Neural cell (in vitro differentiated cells): ENCODE data around the gene ZNF335. TPM values are rescaled to one million over a fixed set of nuclear protein-coding genes. Genes with fewer than 3 reads are reported as not detected.
A peak's percentile ranks its signal among the peaks of the same experiment; 100 is the strongest.

Experiments used
- H2AFZ ChIP-seq: fragments of 200-600, 300-800 bp; sonication (generic), shearing (Covaris generic); 2 replicates; pipeline ENCODE4 v1.6.0; 2014; ENCODE audit warnings: low read depth, mild to moderate bottlenecking, antibody characterized with exemption, low read length, moderate library complexity
- H3F3A ChIP-seq: fragments of 200-600 bp; shearing (Covaris generic); 2 replicates; pipeline ENCODE4 v1.6.1; 2016; ENCODE audit warnings: mild to moderate bottlenecking, moderate library complexity, mixed read lengths, antibody characterized with exemption, low read length; ENCODE audit not compliant: insufficient read depth, poor library complexity, severe bottlenecking
- H3K27ac ChIP-seq: fragments of 200-600, 300-800 bp; sonication (generic), shearing (Covaris generic); 2 replicates; pipeline ENCODE4 v1.5.1; 2014; ENCODE audit warnings: mild to moderate bottlenecking, low read length, moderate library complexity
- H3K27me3 ChIP-seq: fragments of 300-800, 200-600 bp; sonication (generic), shearing (Covaris generic); 2 replicates; pipeline ENCODE4 v1.6.0; 2014; ENCODE audit warnings: mild to moderate bottlenecking, low read depth, low read length, moderate library complexity; ENCODE audit not compliant: insufficient read depth
- H3K36me3 ChIP-seq: fragments of 300-800, 200-600 bp; sonication (generic), shearing (Covaris generic); 2 replicates; pipeline ENCODE4 v1.5.1; 2014; ENCODE audit warnings: mild to moderate bottlenecking, antibody characterized with exemption, low read length, moderate library complexity; ENCODE audit not compliant: insufficient read depth
- H3K4me2 ChIP-seq: fragments of 300-800, 200-600 bp; sonication (generic), shearing (Covaris generic); 2 replicates; pipeline ENCODE4 v1.6.0; 2014; ENCODE audit warnings: mild to moderate bottlenecking, low read length
- H3K4me3 ChIP-seq: fragments of 300-800, 200-600 bp; sonication (generic), shearing (Covaris generic); 2 replicates; pipeline ENCODE4 v1.5.1; 2014; ENCODE audit warnings: mild to moderate bottlenecking, low read length, moderate library complexity
- H3K79me2 ChIP-seq: fragments of 200-600 bp; shearing (Covaris generic); replicated peaks from 2 replicates; pipeline ENCODE4 v1.6.0; 2014; ENCODE audit warnings: mild to moderate bottlenecking, low read length, moderate library complexity; ENCODE audit not compliant: insufficient read depth
- H3K9ac ChIP-seq: fragments of 300-800, 200-600 bp; sonication (generic), shearing (Covaris generic); 2 replicates; pipeline ENCODE4 v1.6.1; 2016; ENCODE audit warnings: mild to moderate bottlenecking, low read length, mixed read lengths
- H3K9me2 ChIP-seq: fragments of 200-600 bp; shearing (Covaris generic); 2 replicates; pipeline ENCODE4 v1.6.1; 2016; ENCODE audit warnings: mild to moderate bottlenecking, low read length, mixed read lengths; ENCODE audit not compliant: insufficient read depth
- H3K9me3 ChIP-seq: fragments of 200-600, 300-800 bp; sonication (generic), shearing (Covaris generic); 2 replicates; pipeline ENCODE4 v1.6.1; 2016; ENCODE audit warnings: mild to moderate bottlenecking, mixed run types, low read length, moderate library complexity, mixed read lengths
- H4K20me1 ChIP-seq: fragments of 200-600 bp; shearing (Covaris generic); 2 replicates; pipeline ENCODE4 v1.6.1; 2016; ENCODE audit warnings: mild to moderate bottlenecking, mixed run types; ENCODE audit not compliant: insufficient read depth
- EP300 ChIP-seq: fragments of 450-650 bp; conservative IDR thresholded peaks from 2 replicates; pipeline ENCODE4 v1.6.1; 2014; ENCODE audit warnings: antibody characterized with exemption, mild to moderate bottlenecking, moderate library complexity; ENCODE audit not compliant: poor library complexity, severe bottlenecking
- EZH2 ChIP-seq: fragments of 200-600, 300-800 bp; shearing (Covaris generic), sonication (generic); IDR thresholded peaks from 2 replicates; pipeline ENCODE4 v1.6.1; 2014; ENCODE audit warnings: antibody characterized with exemption, low read length, borderline replicate concordance, mild to moderate bottlenecking; ENCODE audit not compliant: insufficient read depth, poor library complexity, severe bottlenecking
- MXI1 ChIP-seq: fragments of 450-650 bp; conservative IDR thresholded peaks from 2 replicates; pipeline ENCODE4 v1.6.1; 2014; ENCODE audit warnings: antibody characterized with exemption, mild to moderate bottlenecking; ENCODE audit not compliant: poor library complexity, severe bottlenecking
- POLR2AphosphoS5 ChIP-seq: IDR thresholded peaks from 2 replicates; pipeline ENCODE4 v1.6.1; 2012
- RAD21 ChIP-seq: fragments of 450-650 bp; conservative IDR thresholded peaks from 2 replicates; pipeline ENCODE4 v1.6.1; 2014; ENCODE audit warnings: antibody characterized with exemption, mild to moderate bottlenecking, moderate library complexity
- SMC3 ChIP-seq: fragments of 450-650 bp; conservative IDR thresholded peaks from 2 replicates; pipeline ENCODE4 v1.6.1; 2014; ENCODE audit warnings: antibody characterized with exemption, mild to moderate bottlenecking, moderate library complexity; ENCODE audit not compliant: poor library complexity
- TAF1 ChIP-seq: IDR thresholded peaks from 2 replicates; pipeline ENCODE4 v1.6.1; 2012; ENCODE audit warnings: low read depth
- polyA plus RNA-seq: library from polyadenylated mRNA; depleted of rRNA; stranded (reverse); fragments of >200 nt; gene quantifications from 2 replicates; pipeline ENCODE4 v1.2.3, GENCODE V29; 2014
- TF ChIP-seq, protein P1 (sequence below): fragments of 450-650 bp; IDR thresholded peaks from 2 replicates; pipeline ENCODE4 v1.5.1; 2014; ENCODE audit warnings: antibody characterized with exemption, mild to moderate bottlenecking, moderate library complexity; ENCODE audit not compliant: poor library complexity, severe bottlenecking
- TF ChIP-seq, protein P2 (sequence below): IDR thresholded peaks from 2 replicates; pipeline ENCODE4 v1.6.1; 2012; ENCODE audit warnings: borderline replicate concordance

The ZNF335 gene
- polyA plus RNA-seq, 1 donor from 2014 or later = 12.8 TPM

DNA sequence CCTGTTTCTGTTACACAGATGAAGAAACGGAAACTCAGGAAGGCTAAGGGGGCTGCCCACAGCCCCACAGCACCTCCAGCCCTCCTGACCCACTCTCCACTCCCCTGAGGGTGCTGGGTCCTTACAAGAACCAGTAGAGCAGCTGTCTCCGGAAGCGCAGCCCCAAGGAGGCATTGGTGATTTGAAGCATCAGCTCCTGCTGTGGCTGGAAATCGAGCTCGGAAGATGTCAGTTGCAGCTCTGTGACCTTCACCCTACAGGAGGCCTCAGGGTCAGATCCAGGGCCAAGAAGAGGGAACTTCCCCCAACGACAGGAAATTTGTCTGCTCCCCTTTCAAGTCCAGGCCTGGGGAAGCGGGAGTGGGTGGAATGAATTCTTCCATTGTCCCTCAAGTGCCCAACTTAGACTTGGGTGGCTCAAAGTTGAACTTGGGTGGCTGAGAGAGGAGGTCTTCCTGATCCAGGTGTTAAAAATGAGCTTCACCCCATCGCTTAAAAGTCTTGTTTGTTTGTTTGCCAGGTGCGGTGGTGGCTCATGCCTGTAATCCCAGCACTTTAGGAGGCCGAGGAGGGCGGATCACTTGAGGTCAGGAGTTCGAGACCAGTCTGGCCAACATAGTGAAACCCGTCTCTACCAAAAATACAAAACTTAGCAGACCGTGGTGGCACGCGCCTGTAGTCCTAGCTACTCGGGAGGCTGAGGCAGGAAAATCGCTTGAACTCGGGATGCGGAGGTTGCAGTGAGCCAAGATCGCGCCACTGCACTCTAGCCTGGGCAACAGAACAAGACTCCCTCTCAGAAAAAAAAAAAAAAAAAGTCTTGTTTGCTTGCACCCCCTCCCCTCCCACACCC is 62.0 kb downstream of the ZNF335 start:
- Histone ChIP-seq H3K9me3 (no peaks in the 10 kb centered on the region), H3K27ac (peak overlapping the region; percentile 19), H3K9me2 (no peaks in the 10 kb centered on the region), H3K79me2 (no peaks in the 10 kb centered on the region), H3K27me3 (no peaks in the 10 kb centered on the region), H2AFZ (peak overlapping the region; percentile 19), H3K36me3 (no peaks in the 10 kb centered on the region), H3K4me3 (peak overlapping the region; percentile 64), H3K4me2 (no peak overlapping the region), H3K9ac (no peak overlapping the region), H4K20me1 (no peaks in the 10 kb centered on the region), H3F3A (no peaks in the 10 kb centered on the region)
- TF ChIP-seq TAF1 (no peak), MXI1 (no peak)

DNA sequence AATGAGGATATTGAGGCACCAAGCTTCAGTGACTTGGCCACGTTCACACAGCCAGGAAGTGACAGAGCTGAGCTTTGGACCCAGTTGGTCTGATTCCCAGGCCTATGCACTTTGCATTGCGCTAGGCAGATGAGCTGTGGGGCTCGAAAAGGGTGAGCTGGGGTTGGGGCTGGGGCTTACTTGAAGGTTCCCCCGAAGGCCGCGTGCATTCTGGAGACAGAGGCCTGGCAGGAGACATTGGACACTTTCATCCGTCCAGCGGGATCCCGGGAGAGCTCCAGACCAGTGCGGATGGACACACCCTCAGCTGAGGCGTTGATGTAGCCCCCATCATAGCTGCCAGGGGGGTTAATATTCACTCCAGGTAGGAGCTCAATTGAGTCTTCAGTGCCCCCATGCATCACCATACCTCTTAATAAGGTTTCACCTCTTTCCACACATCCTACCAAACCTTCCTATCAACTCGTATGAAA is 62.6 kb downstream of the ZNF335 start:
- H3K4me3 ChIP-seq = no peak overlapping the region
- no peaks in the 10 kb centered on the region for H3K27me3 ChIP-seq

More for the DNA sequence above, 62.6 kb downstream of the ZNF335 start:
- Histone ChIP-seq H2AFZ (no peak overlapping the region), H3K79me2 (no peaks in the 10 kb centered on the region), H3K9ac (no peak overlapping the region), H3K9me3 (no peaks in the 10 kb centered on the region), H3K27ac (no peak overlapping the region), H3K36me3 (no peaks in the 10 kb centered on the region), H3K4me2 (no peak overlapping the region), H3K9me2 (no peaks in the 10 kb centered on the region), H4K20me1 (no peaks in the 10 kb centered on the region), H3F3A (no peaks in the 10 kb centered on the region)
- TF ChIP-seq EP300 (no peak), RAD21 (no peak), TAF1 (no peak), SMC3 (no peak), MXI1 (no peak), EZH2 (no peak), POLR2AphosphoS5 (no peak)
- TF ChIP-seq, protein P1, sequence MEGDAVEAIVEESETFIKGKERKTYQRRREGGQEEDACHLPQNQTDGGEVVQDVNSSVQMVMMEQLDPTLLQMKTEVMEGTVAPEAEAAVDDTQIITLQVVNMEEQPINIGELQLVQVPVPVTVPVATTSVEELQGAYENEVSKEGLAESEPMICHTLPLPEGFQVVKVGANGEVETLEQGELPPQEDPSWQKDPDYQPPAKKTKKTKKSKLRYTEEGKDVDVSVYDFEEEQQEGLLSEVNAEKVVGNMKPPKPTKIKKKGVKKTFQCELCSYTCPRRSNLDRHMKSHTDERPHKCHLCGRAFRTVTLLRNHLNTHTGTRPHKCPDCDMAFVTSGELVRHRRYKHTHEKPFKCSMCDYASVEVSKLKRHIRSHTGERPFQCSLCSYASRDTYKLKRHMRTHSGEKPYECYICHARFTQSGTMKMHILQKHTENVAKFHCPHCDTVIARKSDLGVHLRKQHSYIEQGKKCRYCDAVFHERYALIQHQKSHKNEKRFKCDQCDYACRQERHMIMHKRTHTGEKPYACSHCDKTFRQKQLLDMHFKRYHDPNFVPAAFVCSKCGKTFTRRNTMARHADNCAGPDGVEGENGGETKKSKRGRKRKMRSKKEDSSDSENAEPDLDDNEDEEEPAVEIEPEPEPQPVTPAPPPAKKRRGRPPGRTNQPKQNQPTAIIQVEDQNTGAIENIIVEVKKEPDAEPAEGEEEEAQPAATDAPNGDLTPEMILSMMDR = no peak
- TF ChIP-seq, protein P2, sequence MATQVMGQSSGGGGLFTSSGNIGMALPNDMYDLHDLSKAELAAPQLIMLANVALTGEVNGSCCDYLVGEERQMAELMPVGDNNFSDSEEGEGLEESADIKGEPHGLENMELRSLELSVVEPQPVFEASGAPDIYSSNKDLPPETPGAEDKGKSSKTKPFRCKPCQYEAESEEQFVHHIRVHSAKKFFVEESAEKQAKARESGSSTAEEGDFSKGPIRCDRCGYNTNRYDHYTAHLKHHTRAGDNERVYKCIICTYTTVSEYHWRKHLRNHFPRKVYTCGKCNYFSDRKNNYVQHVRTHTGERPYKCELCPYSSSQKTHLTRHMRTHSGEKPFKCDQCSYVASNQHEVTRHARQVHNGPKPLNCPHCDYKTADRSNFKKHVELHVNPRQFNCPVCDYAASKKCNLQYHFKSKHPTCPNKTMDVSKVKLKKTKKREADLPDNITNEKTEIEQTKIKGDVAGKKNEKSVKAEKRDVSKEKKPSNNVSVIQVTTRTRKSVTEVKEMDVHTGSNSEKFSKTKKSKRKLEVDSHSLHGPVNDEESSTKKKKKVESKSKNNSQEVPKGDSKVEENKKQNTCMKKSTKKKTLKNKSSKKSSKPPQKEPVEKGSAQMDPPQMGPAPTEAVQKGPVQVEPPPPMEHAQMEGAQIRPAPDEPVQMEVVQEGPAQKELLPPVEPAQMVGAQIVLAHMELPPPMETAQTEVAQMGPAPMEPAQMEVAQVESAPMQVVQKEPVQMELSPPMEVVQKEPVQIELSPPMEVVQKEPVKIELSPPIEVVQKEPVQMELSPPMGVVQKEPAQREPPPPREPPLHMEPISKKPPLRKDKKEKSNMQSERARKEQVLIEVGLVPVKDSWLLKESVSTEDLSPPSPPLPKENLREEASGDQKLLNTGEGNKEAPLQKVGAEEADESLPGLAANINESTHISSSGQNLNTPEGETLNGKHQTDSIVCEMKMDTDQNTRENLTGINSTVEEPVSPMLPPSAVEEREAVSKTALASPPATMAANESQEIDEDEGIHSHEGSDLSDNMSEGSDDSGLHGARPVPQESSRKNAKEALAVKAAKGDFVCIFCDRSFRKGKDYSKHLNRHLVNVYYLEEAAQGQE = no peak
